HFFc6 (cell line): ENCODE measurements around the gene DCAF15. TPM values are rescaled to one million over a fixed set of nuclear protein-coding genes. Genes with fewer than 3 reads are reported as not detected.
"Not testable (repeated sequence)": the region's sequence is repeated elsewhere in the genome, so short reads cannot be mapped to it uniquely, and the experiment has no call there.

ENCODE experiments used
- DNase-seq: peaks from one replicate; pipeline ENCODE4 v3.0.0-alpha.2; 2018
- H3K27ac Mint-ChIP-seq: 2 replicates; pipeline ENCODE4 v1.8.0; 2020; ENCODE audit warnings: mild to moderate bottlenecking, mixed read lengths
- H3K27me3 Mint-ChIP-seq: 2 replicates; pipeline ENCODE4 v1.8.0; 2021; ENCODE audit warnings: mild to moderate bottlenecking, moderate library complexity, mixed read lengths; ENCODE audit not compliant: insufficient read depth
- H3K36me3 Mint-ChIP-seq: 2 replicates; pipeline ENCODE4 v1.8.0; 2021; ENCODE audit warnings: low read depth, mixed read lengths
- H3K4me1 Mint-ChIP-seq: 2 replicates; pipeline ENCODE4 v1.8.0; 2020; ENCODE audit warnings: low read depth, mixed read lengths
- H3K4me3 Mint-ChIP-seq: 2 replicates; pipeline ENCODE4 v1.8.0; 2020; ENCODE audit warnings: mild to moderate bottlenecking, moderate library complexity, mixed read lengths
- H3K9me3 Mint-ChIP-seq: 2 replicates; pipeline ENCODE4 v1.8.0; 2020; ENCODE audit warnings: mild to moderate bottlenecking, mixed read lengths
- CTCF ChIP-seq: fragments of 200-600 bp; sonication (generic); IDR thresholded peaks from 2 replicates; pipeline ENCODE4 v1.5.0; 2021; ENCODE audit warnings: antibody characterized with exemption, mild to moderate bottlenecking
- total RNA-seq, 6 experiments: library from RNA; stranded (reverse); fragmentation: NEBNext Ultra II Directional; extraction: Animal tissue kit (Norgen Biotek cat#: 25700); gene quantifications; 2 replicates in 1 of 6; 3 replicates in 5 of 6; pipeline ENCODE4 v1.2.3, GENCODE V29; 2021

The DCAF15 gene
- total RNA-seq, 6 experiments from 2014 or later, result 19.9 to 29.0 (median 26.5) TPM

DNA sequence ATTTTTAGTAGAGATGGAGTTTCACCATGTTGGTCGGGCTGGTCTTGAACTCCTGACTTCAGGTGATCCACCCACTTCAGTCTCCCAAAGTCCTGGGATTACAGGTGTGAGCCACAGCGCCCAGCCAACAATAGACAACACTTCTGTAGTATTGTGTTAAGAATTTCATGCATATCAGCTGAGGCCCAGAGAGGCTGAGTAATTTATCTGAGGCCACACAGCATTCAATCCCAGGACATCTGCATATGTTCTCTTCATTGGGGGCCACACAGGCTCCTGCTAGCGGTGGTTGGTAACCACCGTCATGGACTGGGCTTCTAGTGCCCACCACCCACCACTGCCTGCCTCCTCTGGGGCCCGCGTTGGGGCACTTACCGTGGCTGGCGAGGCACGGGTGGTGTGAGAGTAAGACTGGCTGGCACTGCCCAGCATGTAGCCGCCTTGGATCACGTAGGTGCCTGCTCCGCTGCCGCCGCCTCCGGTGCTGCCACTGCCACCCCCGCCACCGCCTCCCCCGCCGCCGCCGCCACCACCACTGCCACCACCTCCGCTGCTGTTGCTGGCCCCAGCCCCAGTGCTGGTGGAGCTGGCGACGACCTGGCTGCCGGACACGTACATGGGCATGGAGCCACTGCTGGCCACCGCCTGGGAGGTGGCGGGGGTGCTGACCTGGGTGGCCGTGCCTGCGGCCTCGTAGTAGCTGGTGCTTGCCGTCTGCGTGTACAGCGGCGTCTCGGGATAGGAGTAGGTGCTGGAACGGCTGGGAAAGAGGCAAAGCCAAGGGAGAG, 20.3 kb downstream of the DCAF15 start:
- H3K27ac Mint-ChIP-seq, result no peak overlapping the region
- no peak for TF ChIP-seq CTCF
- peaks cover 13% of the 10 kb centered on the region for H3K36me3 Mint-ChIP-seq
- H3K27me3 Mint-ChIP-seq, result peaks cover 3% of the 10 kb centered on the region; the same call in 1 of the 2 replicates
- no peaks in the 10 kb centered on the region for H3K9me3 Mint-ChIP-seq
- no peak overlapping the region for H3K4me3 Mint-ChIP-seq
- peaks cover 6% of the 10 kb centered on the region; the same call in 1 of the 2 replicates for H3K4me1 Mint-ChIP-seq
- no peak for DNase-seq

DNA sequence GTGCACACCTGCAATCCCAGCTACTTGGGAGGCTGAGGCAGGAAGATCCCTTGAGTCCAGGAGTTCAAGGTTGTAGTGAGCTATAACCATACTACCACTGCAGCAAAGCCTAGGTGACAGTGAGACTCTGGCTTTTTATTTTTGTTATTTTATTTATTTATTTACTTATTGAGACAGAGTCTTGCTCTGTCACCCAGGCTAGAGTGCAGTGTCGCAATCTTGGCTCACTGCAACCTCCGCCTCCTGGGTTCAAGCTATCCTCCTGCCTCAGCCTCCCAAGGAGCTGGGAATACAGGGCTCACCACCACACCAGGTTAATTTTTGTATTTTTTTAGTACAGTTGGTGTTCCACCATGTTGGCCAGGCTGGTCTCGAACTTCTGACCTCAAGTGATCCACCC, 21.2 kb downstream of the DCAF15 start:
- not testable (repeated sequence) for H3K9me3 Mint-ChIP-seq, H3K4me1 Mint-ChIP-seq, H3K4me3 Mint-ChIP-seq, H3K27me3 Mint-ChIP-seq, H3K27ac Mint-ChIP-seq, DNase-seq
- H3K36me3 Mint-ChIP-seq, result peaks cover 13% of the 10 kb centered on the region

- H3K27me3 Mint-ChIP-seq, result peaks cover 3% of the 10 kb centered on the region; the same call in 1 of the 2 replicates
- no peak for DNase-seq
- peaks cover 11% of the 10 kb centered on the region for H3K36me3 Mint-ChIP-seq
- TF ChIP-seq CTCF, result no peak
- no peak overlapping the region for H3K27ac Mint-ChIP-seq
- peaks cover 6% of the 10 kb centered on the region; the same call in 1 of the 2 replicates for H3K4me1 Mint-ChIP-seq
- no peaks in the 10 kb centered on the region for H3K9me3 Mint-ChIP-seq
- no peak overlapping the region for H3K4me3 Mint-ChIP-seq
These were observed 21.8 kb downstream of the DCAF15 start for GRCh38 chr19:13974073-13974472.

DNA sequence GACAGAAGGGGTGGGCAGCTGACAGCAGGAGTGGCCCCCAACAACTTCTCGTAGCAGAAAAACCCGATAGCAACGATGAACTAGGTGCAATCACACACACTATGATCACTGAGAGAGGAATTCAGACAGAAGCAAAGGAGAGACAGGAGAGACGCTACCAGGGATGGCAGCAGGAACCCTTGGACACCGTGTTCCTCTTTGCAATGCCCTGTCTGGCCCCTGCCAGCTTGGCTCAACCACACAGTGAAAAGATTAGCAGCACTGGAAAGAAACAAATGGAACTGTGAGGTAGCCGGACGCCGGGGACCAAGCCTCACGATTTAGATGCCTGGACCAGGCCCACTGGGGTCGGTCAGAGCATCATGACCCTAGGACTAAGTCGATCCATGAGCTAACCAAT, 23.6 kb downstream of the DCAF15 start:
- peaks cover 3% of the 10 kb centered on the region; the same call in 1 of the 2 replicates for H3K27me3 Mint-ChIP-seq
- H3K4me3 Mint-ChIP-seq, result no peak overlapping the region
- DNase-seq, result no peak
- 0 out of 2 replicates have a peak overlapping the region, but pooled peaks have one; percentile 24 for H3K27ac Mint-ChIP-seq
- TF ChIP-seq CTCF, result no peak
- H3K4me1 Mint-ChIP-seq, result peaks cover 6% of the 10 kb centered on the region; the same call in 1 of the 2 replicates
- no peaks in the 10 kb centered on the region for H3K9me3 Mint-ChIP-seq
- peaks cover 9% of the 10 kb centered on the region for H3K36me3 Mint-ChIP-seq

GRCh38 chr19:13976446-13976845, 24.1 kb downstream of the DCAF15 start:
- H3K27ac Mint-ChIP-seq, result no peak overlapping the region
- peaks cover 3% of the 10 kb centered on the region; the same call in 1 of the 2 replicates for H3K27me3 Mint-ChIP-seq
- peaks cover 9% of the 10 kb centered on the region for H3K36me3 Mint-ChIP-seq
- H3K9me3 Mint-ChIP-seq, result no peaks in the 10 kb centered on the region
- TF ChIP-seq CTCF, result no peak
- peaks cover 6% of the 10 kb centered on the region; the same call in 1 of the 2 replicates for H3K4me1 Mint-ChIP-seq
- no peak overlapping the region for H3K4me3 Mint-ChIP-seq
- no peak for DNase-seq

GRCh38 chr19:13977803-13978202, 25.5 kb downstream of the DCAF15 start:
- Mint-ChIP-seq H3K4me3 (no peak overlapping the region), H3K4me1 (peaks cover 6% of the 10 kb centered on the region; the same call in 1 of the 2 replicates), H3K36me3 (peaks cover 9% of the 10 kb centered on the region), H3K27me3 (peaks cover 3% of the 10 kb centered on the region; the same call in 1 of the 2 replicates), H3K9me3 (no peaks in the 10 kb centered on the region), H3K27ac (no peak overlapping the region)
- TF ChIP-seq CTCF, result no peak
- no peak for DNase-seq
